ENCODE data around the gene SBF1.
"Not testable (repeated sequence)": the region's sequence is repeated elsewhere in the genome, so short reads cannot be mapped to it uniquely, and the experiment has no call there.

Gene SBF1, protein sequence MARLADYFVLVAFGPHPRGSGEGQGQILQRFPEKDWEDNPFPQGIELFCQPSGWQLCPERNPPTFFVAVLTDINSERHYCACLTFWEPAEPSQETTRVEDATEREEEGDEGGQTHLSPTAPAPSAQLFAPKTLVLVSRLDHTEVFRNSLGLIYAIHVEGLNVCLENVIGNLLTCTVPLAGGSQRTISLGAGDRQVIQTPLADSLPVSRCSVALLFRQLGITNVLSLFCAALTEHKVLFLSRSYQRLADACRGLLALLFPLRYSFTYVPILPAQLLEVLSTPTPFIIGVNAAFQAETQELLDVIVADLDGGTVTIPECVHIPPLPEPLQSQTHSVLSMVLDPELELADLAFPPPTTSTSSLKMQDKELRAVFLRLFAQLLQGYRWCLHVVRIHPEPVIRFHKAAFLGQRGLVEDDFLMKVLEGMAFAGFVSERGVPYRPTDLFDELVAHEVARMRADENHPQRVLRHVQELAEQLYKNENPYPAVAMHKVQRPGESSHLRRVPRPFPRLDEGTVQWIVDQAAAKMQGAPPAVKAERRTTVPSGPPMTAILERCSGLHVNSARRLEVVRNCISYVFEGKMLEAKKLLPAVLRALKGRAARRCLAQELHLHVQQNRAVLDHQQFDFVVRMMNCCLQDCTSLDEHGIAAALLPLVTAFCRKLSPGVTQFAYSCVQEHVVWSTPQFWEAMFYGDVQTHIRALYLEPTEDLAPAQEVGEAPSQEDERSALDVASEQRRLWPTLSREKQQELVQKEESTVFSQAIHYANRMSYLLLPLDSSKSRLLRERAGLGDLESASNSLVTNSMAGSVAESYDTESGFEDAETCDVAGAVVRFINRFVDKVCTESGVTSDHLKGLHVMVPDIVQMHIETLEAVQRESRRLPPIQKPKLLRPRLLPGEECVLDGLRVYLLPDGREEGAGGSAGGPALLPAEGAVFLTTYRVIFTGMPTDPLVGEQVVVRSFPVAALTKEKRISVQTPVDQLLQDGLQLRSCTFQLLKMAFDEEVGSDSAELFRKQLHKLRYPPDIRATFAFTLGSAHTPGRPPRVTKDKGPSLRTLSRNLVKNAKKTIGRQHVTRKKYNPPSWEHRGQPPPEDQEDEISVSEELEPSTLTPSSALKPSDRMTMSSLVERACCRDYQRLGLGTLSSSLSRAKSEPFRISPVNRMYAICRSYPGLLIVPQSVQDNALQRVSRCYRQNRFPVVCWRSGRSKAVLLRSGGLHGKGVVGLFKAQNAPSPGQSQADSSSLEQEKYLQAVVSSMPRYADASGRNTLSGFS (N-terminal part only)

DNA sequence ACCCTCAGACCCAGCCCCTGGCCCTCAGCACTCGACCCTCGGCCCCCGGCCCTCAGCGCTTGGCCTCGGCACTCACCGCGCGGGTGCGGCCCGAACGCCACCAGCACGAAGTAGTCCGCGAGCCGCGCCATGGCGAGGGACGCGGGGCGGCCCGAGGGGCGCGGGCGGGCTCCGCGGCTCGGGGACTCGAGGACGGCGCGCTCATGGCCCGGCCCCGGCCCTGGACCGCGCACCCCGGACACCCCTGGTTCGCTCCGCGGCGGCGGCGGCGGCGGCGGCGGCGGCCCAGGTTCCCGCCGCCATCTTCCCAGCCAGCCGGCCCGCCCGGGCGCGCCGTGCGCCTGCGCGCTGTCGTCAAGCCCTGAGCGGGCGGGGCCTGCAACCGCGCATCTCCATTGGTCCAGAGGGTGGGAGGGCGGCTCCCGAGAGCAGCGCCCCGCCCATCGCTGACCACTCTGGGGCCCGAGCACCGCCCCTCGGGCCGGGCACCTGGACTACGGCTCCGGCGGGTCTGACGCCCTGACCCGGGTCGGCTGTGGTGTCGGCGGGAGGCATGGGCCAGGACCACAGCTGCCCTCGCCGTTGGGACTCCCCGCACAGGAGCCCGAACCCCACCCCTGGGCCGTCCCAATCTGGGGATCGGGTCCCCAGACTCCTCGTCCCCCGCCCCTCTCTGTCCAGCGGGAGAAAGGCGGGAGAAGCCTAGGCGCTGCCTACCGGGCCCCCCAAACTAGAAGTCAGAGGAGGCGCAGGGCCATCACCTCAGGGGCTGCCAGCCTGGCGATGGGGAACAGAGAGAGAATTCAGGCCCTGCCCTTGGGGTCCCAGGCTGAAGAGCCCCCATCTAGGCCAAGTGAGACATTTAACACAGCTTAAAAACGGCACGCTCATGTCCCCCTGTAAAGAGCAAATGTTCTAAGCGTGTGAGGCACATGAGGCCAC, at the start of gene SBF1:
SBF1 (minus strand) TSS at position 326 of the 942 bp plus-strand sequence; CDS start at position 131, 195 bp downstream.
- peak; percentile 95 for DNase-seq

DNA sequence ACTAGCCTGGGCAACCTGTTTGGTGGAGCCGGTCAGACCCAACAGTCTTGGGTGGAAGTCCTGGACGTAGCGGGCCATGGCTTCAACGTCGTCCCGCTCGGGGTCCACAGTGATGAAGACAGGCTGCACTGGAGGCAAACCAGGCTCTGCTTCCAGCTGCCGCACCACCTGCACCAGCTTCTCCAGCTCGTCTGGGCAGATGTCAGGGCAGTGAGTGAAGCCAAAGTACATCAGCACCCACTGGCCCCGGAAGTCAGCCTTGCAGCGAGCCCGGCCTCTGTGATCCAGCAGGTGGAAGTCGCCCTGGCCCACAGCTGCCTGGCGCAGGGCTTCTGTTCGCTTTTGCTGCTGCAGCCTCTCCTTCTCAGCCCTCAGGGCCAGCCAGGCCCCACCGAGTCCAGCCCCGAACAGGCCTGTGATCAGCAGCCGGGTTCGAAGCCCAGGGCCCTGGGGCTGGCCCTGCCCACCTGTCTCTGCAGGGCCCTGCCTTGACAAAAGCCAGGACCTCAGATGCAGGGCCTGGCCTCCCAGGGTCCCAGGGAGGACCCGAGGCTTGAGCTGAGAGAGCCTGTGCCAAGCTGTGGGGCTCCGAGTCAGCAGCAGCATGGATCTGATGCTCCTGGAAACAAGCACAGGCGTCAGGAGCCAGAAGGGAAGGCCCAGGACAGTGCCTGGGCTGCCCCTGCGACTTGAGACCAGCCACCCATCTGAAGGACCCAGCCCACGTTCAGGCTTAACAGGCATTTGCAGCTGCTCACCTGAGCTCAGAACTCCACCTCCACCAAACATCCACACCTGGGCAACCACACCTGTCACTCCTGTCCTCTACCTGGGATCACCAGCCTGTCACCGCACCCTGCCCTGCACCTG, 49.2 kb upstream of the SBF1 start:
- no peak for DNase-seq

DNA sequence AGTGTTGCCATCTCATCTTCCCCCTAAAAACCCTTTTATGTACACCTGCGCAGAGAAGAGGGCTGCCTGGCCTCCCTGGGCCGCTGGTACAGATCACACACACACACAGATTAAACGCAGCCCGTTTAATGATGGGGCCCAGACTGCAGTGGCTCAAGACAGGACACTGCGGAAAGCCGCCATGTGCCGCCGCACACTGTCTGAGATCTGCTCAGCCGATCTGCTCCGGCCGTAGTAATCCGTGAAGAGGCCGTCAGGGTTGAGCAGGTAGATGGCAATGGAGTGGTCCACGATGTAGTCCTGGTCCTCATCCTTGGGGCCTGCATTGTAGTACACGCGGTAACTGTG, 48.6 kb upstream of the SBF1 start:
- no peak for DNase-seq

DNA sequence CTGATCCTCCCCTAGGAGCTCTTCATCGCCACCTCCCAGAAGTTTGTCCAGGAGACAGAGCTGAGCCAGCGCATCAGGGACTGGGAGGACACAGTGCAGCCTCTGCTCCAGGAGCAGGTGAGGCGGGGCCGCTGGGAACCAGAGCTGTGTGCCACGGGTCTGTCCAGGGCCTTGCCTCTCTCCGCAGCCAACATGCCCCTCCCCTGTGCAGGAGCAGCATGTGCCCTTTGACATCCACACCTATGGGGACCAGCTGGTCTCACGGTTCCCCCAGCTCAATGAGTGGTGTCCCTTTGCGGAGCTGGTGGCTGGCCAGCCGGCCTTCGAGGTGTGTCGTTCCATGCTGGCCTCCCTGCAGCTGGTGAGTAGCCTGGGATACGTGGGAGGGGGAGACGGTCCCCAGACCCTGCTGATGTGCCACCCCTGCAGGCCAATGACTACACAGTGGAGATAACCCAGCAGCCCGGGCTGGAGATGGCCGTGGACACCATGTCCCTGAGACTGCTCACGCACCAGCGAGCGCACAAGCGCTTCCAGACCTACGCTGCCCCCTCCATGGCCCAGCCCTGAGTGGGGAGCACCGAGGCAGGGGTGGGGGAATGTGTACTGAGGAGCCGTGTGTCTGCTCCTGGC, 48.1 kb upstream of the SBF1 start:
- DNase-seq = no peak

DNA sequence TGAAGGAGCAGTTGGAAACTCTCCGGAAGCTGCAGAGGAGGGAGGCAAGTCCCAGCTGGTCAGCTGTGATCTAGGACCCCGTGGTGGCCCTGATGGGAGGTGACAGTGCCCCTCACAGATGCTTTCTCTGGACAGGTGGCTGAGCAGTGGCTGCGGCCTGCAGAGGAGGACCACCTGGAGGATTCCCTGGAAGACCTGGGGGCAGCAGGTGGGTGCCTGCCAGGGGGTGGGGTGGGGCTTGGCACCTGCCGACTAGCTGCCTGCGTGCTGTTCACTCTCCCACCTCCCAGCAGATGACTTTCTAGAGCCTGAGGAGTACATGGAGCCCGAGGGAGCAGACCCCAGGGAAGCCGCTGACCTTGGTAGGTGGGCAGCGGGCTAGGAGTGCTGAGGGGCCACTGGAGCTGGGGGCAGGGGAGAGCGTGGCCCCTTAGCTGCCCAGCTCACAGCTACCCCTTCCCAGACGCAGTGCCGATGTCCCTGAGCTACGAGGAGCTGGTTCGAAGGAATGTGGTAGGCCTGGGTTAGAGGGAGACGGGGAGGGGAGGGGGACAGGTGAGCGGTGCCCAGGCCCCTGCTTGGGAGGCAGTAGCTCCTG, 47.5 kb upstream of the SBF1 start:
- DNase-seq = no peak

DNA sequence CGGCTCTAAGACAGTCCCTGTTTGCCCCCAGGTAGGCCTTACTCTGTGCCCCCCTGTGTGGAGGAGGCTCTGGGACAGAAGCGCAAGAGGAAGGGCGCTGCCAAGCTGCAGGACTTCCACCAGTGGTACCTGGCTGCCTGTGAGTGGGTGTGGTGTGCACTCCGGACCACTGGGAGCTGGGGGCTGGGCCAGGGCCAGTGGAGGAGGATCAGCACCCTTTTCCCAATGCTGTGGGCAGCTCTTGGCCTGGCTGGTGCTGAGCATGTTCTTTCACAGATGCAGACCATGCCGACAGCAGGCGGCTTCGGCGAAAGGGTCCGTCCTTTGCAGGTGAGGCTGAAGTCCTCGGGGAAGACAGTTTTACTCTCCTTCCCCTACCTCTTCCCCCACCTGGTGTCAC, 46.9 kb upstream of the SBF1 start:
- DNase-seq = no peak

DNA sequence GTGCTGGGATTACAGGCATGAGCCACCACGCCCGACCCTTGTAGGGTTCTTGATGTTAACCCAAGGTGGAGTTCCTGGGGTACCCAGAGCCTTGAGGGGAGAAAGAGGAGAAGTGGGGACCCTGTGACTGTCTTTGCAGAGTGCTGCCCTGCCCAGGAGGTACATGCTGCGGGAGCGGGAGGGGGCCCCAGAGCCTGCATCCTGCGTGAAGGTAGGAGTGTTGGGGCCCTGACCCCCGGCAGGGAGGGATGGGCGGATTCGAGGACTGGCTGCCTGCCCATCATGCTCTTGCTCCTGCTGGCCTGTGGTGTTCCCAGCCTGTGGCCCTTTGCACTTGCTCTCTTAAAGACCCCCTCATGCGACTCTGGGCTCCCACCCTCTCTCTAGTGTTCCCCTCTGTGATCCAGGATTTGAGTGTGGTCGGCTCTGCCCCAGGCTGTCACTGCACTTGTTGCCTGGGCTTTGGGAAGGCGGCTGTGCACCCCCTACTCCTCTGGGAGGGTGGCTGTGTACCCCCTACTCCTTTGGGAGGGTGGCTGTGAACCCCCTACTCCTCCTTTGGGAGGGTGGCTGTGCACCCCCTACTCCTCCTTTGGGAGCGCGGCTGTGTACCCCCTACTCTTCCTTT, 46.1 kb upstream of the SBF1 start:
- no peak for DNase-seq

DNA sequence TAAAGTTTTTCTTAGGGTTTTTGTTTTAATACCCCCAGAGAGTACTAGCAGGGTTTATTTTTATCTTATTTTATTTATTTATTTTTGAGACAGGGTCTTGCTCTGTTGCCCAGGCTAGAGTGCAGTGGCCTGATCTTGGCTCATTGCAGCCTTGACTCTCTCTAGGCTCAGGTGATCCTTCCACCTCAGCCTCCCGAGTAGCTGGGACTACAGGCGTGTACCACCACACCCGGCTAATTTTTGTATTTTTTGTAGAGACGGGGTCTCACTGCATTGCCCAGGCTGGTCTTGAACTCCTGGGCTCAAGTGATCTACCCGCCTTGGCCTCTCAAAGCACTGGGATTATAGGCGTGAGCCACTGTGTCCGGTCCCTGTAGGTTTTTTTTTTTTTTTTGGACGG, 45.3 kb upstream of the SBF1 start:
- not testable (repeated sequence) for DNase-seq

DNA sequence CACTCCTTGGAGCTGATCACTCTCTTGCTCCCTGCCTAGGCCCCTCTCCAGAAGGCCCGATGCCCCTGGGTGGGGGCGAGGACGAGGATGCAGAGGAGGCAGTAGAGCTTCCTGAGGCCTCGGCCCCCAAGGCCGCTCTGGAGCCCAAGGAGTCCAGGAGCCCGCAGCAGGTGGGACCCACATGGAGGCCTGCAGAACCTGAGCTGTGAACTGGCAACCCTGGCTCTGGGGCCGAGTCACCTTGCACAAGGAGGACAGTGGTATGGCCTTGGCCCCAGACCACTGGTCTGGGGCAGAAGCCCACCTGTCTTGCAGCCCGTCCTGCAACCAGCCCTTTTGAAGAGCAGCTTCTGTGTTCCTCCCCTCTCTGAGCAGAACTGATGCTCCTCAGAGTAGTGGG, 44.3 kb upstream of the SBF1 start:
- DNase-seq = no peak

DNA sequence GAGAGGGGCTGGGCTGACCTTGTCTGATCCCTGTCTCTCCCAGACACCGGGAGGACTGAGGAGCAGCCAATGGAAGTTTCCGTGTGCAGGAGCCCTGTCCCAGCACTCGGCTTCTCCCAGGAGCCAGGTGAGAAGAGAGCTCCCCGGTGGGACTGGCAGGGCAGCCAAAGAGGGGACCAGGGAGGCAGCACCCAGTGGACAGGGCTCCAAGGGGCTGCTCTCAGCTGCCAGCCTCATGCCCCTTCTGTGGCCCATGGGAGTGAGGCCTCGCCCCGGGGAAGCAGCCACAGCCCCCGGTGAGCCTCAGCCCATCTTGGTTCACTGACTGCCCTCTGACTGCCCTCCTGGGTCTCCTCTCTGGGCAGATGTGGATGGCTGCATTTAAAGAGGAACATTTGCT, 43.8 kb upstream of the SBF1 start:
- DNase-seq = no peak

DNA sequence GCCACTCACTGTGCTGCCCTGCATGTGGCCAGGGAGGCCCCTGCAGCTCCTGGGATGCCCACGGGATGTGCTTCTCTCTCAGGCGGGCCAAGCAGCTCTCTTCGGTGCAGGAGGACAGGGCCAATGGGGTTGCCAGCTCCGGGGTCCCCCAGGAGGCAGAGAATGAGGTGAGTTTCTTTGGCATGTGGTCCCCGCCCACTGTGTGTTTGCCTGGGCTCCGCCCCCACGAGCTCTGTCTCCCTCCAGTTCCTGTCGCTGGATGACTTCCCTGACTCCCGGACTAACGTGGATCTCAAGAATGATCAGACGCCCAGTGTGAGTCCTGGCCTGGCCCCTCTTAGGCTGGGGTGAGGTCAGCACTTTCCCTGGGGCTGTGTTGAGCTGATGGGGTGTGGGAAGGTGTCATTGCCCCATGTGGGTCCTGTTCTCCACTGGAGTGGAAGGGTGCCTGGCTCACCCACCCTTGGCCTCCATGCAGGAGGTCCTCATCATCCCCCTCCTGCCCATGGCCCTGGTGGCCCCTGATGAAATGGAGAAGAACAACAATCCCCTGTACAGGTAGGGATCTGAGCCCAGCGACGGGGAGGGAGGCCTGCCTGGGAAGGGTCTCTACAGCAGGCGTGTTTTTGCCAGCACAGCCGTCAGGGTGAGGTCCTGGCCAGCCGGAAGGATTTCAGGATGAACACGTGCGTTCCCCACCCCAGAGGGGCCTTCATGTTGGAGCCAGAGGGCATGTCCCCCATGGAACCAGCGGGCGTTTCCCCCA, 42.8 kb upstream of the SBF1 start:
- no peak for DNase-seq

DNA sequence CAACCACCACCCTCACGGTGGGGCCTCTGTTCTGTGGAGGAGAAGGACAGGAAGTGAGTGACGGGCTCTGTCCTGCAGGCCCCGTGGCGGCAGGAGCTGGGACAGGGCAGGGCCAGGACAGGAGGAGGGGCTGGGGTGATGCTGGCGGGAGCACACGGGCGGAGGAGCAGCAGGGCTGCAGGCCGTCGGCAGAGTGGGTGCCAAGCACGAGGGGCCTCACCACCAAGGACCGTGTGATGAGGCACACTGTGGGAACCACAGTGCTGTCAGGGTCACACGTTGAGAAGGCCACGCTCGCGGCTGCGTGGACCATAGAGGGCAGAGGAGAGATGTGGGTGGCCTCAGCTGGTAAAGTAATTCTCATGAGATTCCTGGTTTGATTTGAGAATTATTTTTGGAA, 42.1 kb upstream of the SBF1 start:
- DNase-seq = no peak

DNA sequence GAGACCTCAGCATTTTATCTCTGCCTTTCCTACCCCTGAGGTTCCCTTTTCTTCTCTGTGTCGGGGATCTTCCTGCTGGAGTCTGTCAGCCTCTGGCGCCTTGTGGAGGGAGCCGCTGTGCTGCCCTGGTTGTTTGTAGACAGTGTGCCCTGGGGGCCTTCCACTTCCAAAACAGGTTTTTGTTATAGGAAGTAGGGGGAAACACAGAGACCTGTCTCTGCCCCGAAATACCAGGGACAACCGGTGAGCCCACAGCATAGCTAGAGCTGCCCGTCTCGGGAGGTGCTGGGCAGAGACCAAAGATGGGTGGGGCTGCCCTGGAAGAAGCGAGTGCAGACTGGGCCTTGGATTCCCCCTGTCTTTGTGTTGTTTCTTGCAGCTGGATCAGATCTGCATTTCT, 41.2 kb upstream of the SBF1 start:
- no peak for DNase-seq

DNA sequence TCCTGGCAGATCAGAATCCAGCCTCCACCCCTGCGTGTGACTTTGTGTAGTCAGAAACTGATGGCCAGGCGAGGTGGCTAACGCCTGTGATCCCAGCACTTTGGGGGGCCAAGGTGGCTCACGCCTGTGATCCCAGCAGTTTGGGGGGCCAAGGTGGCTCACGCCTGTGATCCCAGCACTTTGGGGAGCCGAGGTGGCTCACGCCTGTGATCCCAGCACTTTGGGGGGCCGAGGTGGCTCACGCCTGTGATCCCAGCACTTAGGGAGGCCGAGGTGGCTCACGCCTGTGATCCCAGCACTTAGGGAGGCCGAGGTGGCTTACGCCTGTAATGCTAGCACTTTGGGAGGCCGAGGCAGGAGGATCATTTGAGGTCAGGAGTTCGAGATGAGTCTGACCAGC, 38.3 kb upstream of the SBF1 start:
- no peak for DNase-seq

DNA sequence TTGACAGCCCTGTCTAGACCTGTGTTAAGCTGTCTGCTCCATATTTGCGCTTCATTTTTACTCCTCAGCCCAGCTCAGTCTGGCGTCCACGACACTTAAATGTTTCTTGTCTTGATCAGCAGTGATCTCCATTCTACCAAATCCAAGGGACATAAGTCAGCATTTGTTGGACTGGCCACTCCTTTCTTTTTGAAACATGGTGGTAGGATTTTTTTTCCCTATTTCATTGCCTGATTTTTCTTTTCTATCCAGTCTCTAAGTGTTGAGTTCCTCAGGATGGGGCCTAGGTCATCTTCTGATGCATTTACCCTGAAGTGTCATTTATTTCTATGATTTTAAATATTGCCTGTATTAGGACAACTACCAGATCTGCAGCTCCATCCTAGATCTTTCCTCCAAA, 34.1 kb upstream of the SBF1 start:
- no peak for DNase-seq

DNA sequence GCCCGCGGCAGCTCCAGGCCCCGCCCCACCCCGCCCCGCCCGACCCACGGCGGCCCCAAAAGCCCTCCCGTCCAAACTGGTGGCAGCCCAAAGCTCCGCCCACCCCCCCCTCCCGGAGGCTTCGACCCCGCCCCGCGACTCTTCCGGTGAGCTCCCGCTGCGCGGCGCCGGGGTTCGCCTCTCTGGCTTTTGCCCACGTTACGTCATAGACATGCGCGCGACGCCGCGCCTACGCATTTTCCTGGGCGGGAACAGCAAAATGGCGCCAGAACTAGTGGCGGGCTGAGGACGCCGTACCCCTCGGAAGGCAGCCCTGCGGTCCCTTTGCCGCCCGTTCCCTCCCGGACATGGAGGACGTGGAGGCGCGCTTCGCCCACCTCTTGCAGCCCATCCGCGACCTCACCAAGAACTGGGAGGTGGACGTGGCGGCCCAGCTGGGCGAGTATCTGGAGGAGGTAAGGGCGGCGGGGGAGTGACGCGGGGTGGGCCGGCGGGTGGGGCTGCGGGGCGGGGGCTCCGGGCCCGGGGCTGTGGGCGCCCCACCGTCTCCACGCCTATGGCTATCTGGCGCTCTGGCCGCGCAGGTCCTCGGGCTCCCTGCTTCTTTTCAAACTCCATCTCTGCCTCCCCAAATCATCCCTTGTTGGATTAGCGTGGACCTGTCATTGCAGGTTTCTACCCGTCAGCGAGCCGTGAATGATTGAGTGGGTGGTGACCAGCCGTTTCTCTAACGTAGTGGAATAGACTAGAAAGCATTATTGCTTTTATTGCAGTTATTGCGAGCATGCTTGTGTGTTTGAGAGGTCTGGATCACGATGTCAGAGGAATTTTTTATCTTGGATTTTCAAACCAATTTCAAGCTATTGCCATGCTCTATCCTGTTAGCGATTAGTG, 33.4 kb upstream of the SBF1 start, which contains the start of gene NCAPH2:
NCAPH2 (plus strand) TSS at position 234 of the 894 bp plus-strand sequence; CDS start at position 348, 114 bp downstream.
- peak; percentile 100 for DNase-seq

DNA sequence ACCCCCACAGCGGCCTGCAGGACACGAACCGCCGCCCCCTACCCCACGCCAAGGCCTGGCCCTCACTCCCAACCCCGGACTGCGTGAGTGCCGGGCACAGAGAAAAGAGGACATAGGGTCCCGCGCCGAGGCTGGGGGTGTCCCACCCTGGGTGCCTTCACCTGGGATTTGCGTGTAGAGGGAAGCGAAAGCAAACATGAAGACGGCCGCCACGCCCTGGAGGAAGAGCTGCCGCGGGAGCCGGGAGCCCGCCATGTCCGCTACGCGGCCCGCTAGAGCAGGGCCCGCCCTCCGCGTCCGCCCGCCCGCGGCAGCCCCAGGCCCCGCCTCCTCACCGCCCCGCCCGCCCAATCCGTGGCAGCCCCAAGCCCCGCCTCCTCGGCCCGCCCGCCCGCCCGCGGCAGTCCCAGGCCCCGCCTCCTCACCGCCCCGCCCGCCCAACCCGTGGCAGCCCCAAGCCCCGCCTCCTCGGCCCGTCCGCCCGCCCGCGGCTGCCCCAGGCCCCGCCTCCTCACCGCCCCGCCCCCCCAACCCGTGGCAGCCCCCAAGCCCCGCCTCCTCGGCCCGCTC, 32.7 kb upstream of the SBF1 start, which contains the start of gene LMF2:
LMF2 (minus strand) TSS at position 282 of the 570 bp plus-strand sequence; CDS start at position 255, 27 bp downstream.
- DNase-seq = peak; percentile 96
